HG02623 (cell line): ENCODE data around the gene ADGRB3.

ENCODE experiments used
- ATAC-seq: cut with Tn5 transposase; IDR thresholded peaks from one replicate; pipeline ENCODE4 v1.9.1; 2021; ENCODE audit warnings: moderate library complexity; ENCODE audit not compliant: unreplicated experiment

ADGRB3 gene

DNA sequence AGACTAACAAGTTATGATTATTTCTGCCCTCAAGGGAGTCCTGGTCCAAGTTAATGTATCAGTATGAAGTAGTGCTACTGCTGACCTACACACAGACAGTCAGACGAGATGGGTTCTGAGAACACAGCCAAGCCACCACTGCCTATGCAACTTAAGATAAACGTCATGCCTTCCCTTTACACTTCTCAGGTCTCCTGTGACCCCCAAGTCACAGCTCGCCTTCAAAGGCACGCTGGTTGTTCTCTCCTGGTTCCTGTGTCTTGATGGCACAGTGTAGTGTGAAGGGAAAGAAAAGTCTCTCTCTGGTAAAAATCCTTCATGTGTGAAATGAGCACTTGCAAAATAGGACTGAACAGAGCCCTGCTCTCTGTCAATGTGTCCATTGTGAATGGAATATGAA is 377.8 kb downstream of the ADGRB3 start:
- no peak for ATAC-seq

GRCh38 chr6:69018906-69019305 is 383.8 kb downstream of the ADGRB3 start:
- ATAC-seq: no peak

DNA sequence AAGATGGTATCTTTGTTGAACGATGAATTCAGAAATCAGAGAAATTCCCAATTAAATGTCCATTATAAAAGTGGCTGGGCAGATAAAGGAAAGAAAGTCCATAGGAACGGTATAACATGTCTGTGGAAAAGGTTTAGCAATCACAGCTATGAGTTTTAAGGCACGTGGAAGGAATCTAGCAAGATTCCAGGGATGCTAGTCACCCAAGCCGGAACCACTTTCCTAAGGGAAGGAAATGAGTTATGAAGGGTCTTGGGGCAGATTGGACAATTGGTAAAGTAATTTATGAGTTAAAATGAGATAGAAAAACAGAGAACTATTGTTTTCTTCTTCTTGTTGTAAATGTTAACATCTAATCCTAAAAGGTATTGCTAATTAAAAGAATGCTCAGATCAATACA is 384.8 kb downstream of the ADGRB3 start:
- no peak for ATAC-seq

DNA sequence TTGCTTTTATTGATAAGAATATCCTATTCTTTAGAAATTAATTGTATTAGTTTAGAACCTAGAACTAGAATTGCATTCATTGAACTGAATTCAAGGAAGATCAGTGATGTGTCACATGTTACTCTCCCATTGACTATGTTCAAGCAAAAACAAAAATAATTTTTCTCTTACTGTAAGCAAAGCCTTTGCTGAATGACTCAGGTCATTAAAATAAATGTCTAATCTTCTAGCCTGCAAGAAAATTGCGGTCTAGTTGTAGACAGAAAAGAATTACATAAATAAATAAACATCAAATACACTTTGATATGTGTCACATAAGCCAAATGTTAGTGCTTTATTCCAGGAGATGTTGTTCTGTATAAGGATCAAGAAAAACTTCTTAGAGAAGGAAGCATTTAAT is 387.9 kb downstream of the ADGRB3 start:
- no peak for ATAC-seq

DNA sequence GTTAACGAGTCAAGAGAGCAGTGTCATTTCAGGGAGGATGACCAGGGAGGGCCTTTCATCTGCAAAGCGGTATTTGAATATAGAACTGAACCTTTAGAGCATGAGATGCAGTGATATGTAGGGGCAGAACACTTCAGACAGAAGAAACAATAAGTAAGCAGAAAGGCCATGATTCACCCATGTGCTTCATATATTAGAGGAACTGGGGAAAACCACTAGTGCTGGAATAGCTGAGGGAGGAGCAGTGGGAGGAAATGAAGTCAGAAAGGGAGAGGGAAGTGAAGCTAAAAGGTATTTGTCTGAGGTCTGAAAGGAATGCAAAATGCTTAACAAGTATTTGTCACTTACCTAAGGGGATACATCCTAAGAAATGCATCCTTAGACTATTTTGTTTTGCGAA is 391.2 kb downstream of the ADGRB3 start:
- ATAC-seq: no peak

DNA sequence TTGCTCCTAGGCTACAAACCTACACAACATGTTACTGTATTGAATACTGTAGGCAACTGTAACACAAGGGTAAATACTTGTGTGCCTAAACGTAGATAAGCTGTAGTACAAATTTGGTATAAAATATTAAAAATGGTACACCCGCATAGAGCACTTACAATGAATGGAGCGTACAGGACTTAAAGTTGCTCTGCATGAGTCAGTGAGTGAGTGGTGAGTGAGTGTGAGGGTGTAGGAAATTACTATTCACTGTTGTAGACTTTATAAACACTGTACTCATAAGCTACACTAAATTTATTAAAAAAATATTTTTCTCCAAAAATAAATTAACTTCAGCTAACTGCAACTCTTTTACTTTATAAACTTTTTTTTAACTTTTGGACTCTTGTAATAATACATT is 391.6 kb downstream of the ADGRB3 start:
- no peak for ATAC-seq

- no peak for ATAC-seq
Measured at GRCh38 chr6:69027861-69028260, 392.8 kb downstream of the ADGRB3 start.

GRCh38 chr6:69038841-69039240 is 403.8 kb downstream of the ADGRB3 start:
- ATAC-seq: no peak

DNA sequence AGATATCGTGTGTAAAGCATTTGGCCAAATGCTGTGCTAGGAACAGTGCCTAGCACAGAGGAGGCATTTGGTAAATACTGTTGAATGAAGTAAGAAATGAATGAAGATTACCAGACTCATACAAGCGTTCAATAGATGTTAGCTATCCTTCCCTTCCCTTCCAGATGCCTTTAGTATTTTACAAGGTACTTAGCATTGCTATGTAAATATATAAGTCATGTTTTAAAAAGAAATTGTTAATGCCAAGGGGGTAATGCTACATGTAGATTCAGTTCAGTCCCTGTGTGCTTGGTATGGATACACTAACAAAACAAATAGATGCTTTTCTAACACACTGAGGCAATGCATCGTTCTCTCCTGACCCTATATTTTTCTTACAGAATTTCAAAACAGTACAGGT is 407.2 kb downstream of the ADGRB3 start:
- ATAC-seq: no peak

DNA sequence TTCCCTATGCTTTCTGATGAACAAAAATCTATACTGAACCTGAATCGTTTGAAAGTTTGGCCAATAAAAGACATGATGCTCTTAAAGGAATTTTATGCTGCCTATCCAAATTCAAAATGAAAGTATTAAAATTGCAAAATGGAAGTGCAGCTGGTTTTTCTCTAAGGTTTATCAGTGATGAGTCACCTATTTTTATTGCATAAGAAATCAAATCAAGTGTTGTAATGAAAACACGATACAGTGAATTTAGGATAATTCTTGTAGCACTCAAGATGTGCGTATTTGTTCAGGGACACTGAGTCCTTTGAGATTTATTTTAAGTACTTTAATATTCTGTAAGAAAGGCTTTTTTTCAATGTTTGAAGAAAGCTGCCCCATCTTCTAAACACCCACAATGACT is 409.5 kb downstream of the ADGRB3 start:
- ATAC-seq: no peak

DNA sequence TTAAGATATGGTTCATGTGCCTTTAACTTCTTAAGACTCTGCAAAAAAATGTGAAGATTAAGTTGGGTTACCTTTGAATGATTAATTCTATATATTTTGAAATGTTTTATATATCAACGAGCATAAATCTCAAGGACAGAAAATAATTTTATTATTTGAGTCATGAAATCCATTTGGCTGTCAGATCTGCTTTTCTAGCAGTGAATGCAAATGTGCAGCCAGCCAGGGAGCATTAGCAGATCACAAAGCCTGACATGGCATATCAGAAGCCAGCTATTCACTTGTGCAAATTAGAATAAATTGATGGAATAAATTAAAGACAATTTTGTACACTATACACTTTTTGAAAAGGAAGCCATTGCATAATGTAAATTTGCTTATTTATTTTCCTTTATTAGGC is 424.3 kb downstream of the ADGRB3 start:
- ATAC-seq: no peak

GRCh38 chr6:69061066-69061465 is 426.0 kb downstream of the ADGRB3 start:
- no peak for ATAC-seq

DNA sequence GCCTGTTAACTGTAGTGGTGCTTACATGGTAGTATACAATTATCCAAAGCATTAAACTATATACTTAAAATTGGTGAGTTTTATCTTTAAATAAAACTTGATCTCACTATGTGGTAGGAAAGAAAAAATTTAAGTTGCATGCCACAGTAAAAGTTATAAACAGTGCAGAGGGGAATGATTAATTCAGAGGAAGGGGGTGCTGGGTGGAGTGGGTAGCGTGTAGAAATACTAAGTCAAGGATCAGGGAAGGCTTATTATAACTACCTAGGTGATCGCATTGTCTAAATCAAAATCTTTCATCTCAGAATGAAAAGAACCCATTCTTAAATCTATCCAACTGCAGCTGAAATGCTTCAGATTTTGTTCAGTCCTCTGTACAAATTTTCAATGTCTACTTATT is 428.3 kb downstream of the ADGRB3 start:
- ATAC-seq: no peak

DNA sequence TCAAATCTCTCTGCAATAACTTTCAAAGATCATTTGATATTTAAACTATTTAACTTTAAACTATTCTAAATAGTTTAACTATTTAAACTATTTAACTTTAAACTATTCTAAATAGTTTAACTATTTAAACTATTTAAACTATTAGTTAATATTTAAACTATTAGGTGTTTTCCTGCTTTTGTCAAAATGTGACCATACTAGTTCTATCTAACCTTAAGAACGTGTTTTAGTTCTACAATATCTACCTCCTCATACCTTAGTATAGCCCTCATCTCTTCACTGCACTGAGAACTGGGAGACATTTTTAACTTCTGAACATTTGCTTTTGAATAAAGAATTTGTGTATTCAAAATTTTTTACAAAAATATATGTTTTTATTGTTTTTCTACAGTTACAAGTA is 429.1 kb downstream of the ADGRB3 start:
- ATAC-seq: no peak

GRCh38 chr6:69069881-69070280 is 434.8 kb downstream of the ADGRB3 start:
- ATAC-seq: no peak

GRCh38 chr6:69072796-69073195 is 437.7 kb downstream of the ADGRB3 start:
- ATAC-seq: no peak

DNA sequence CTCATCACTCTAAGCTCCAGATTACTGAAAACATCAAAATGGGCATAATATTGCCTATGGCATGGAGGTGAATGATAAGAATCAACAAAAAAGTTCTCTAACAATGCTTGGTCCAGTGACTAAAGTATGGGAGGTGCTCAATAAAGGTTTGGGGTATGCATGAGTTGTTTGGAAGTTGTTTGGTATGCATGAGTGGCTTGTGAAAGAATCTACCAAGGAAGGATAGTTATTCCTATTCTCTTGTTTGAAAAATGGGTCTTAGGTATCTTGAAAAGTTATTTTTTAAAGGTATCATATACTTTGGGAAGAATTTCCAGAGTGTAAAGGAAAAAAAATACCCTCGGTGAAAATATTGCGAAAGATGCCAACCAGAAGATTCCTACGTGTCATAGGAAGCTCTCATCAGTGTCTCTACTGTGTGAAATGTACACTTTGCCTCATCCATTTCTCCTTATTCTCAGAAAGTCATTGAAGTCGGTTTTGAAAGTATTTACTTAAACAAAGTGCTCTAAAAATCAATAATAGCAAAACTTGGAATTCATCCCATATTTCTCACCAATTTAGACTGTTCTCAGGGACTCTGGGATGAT is 449.8 kb downstream of the ADGRB3 start:
- no peak for ATAC-seq

- ATAC-seq: no peak
Measured at GRCh38 chr6:69086689-69087088, 451.6 kb downstream of the ADGRB3 start.

GRCh38 chr6:69089539-69089938 is 454.5 kb downstream of the ADGRB3 start:
- no peak for ATAC-seq

DNA sequence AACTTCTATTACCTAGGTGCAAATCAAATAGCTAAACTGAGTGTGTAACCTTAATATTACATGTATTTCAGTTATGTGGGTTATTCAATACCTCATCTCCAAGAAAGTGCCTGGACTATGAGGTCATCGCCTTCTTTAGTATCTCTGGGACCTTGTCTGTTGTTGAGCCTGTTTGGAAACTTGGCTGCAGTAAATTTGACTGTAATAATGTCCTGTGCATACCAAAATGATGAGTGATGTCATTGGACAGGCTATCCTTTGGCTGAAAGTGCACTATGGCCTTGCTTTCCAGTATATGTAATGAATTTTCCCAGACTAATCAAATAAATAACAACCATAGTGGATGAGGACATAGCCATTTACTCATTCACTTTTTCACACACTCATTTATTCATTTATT is 455.1 kb downstream of the ADGRB3 start:
- no peak for ATAC-seq

DNA sequence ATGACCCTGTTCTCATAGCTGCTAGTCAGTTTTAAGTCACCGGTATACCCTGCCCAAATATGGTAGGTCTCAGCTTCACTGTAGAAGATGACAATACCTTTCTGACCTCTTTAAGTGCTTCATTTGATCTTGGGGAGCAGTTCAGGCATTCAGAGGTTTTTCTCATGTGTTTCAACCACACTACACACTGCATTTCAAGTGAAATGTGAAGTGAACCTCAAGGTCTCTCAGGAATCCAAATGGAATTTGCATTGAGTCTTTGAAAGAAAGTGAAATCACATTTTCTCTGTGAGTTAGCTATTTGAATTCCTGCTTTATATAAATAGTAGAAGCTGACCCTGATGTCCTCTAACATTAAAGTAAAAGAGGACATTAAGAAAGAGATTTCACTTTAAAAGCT is 461.6 kb downstream of the ADGRB3 start:
- no peak for ATAC-seq

DNA sequence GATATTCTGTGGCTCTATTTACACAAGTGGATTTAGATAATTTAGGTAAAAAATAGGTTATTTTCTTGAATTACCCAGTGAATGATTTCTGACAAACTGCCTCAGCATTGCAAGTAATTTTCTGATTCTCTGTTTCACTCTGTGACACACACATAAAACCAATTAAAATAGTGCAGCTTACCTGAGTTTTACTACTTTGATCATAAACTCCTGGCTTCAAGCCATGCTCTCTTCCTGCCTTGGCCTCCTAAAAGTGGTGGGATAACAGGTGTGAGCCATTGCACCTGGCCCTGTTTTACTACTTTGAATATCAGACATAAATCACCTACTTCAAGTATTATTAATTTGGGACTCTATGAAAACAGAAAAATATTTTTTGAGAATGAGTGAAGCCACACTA is 462.9 kb downstream of the ADGRB3 start:
- ATAC-seq: no peak

DNA sequence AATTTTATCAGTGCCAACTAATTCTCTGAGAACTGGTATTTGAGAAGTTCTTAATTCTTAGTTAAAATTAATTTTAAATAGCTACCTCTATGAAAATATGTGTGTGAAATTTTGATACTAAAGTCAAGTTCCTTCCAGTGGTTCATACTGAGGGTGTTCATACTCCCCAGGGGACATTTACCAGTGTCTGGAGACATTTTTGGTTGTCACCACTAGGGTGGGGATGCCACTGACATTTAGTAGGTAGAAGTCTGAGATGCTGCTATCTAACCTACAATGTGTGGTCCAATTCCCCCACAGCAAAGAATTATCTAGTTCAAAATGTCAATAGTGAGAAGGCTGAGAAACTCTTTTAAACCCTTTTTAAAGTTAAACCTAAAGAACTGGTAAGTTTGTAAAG is 463.8 kb downstream of the ADGRB3 start:
- ATAC-seq: no peak

DNA sequence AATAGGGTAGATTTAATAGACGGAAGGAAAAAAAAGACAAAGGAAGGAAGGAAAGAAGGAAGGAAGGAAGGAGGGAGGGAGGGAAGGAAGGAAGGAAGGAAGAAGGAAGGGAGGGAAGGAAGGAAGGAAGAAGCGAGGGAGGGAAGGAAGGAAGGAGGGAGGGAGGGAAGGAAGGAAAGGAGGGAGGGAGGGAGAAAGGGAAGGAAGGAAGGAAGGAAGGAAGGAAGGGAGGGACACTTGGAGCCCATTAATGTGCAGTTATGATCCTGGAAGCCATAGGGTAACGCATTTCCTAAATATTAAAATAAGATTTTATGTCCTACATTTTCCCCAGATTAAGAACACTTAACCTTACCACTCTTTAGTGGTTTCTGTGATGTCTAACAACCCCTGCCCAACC is 465.7 kb downstream of the ADGRB3 start:
- ATAC-seq: no peak
